HEK293 (cell line): Measurements from ENCODE around the gene DAPP1.

Experiments
- CTCF ChIA-PET: fragments of 350-600 bp; formaldehyde crosslinking; extraction: SDS; loops from one replicate; lab custom pipeline; 2021; ENCODE audit warnings: antibody characterized with exemption; lab: Yijun Ruan, JAX
- POLR2A ChIA-PET: fragments of 300-600 bp; formaldehyde crosslinking; extraction: SDS; loops from one replicate; lab custom pipeline; 2020; ENCODE audit warnings: antibody characterized with exemption, inconsistent platforms; lab: Yijun Ruan, JAX
- H3K27ac ChIP-seq: fragments of 200-500 bp; sonication (Bioruptor generic); 2 replicates; pipeline ENCODE4 v1.5.1; 2014; ENCODE audit warnings: low read depth, low read length, control low read depth, inconsistent platforms; ENCODE audit errors: extremely low read depth
- H3K36me3 ChIP-seq, 2 experiments: fragments of 200-500 bp in 1 of 2; sonication (Bioruptor generic) in 1 of 2; 1 replicate in 1 of 2; 2 replicates in 1 of 2; pipeline ENCODE4 v1.5.1; 2014 to 2017; ENCODE audit warnings: inconsistent platforms in 2 of 2, low read length in 2 of 2; ENCODE audit not compliant: control insufficient read depth in 2 of 2, insufficient read depth in 1 of 2
- H3K4me1 ChIP-seq: fragments of 200-500 bp; sonication (Bioruptor generic); 2 replicates; pipeline ENCODE4 v1.5.1; 2014; ENCODE audit warnings: mild to moderate bottlenecking, low read length, inconsistent platforms; ENCODE audit not compliant: control insufficient read depth, insufficient read depth
- H3K4me3 ChIP-seq: 2 replicates; pipeline ENCODE4 v1.5.1; 2011; ENCODE audit warnings: low read depth, mild to moderate bottlenecking, control low read depth, low read length, moderate library complexity
- H3K9me3 ChIP-seq: fragments of 200-500 bp; sonication (Bioruptor generic); 2 replicates; pipeline ENCODE4 v1.5.1; 2014; ENCODE audit warnings: low read depth, low read length, inconsistent platforms; ENCODE audit not compliant: control insufficient read depth, insufficient read depth
- PATZ1 ChIP-seq: fragments of 450-650 bp; formaldehyde crosslinking; IDR thresholded peaks from 2 replicates; pipeline ENCODE4 v1.5.1; 2016; ENCODE audit warnings: missing biosample characterization, missing genetic modification characterization
- PRDM10 ChIP-seq: fragments of 450-650 bp; formaldehyde crosslinking; IDR thresholded peaks from 2 replicates; pipeline ENCODE4 v1.5.1; 2016; ENCODE audit warnings: missing biosample characterization, missing genetic modification characterization
- REST ChIP-seq: fragments of 450-650 bp; formaldehyde crosslinking; IDR thresholded peaks from 2 replicates; pipeline ENCODE4 v1.5.1; 2016; ENCODE audit warnings: missing biosample characterization, missing genetic modification characterization
- ZBTB11 ChIP-seq: fragments of 450-650 bp; formaldehyde crosslinking; conservative IDR thresholded peaks from 2 replicates; pipeline ENCODE4 v1.5.1; 2016; ENCODE audit warnings: low read depth, missing biosample characterization, missing genetic modification characterization
- ZFHX2 ChIP-seq: fragments of 450-650 bp; formaldehyde crosslinking; conservative IDR thresholded peaks from 2 replicates; pipeline ENCODE4 v1.5.1; 2016; ENCODE audit warnings: missing biosample characterization, missing genetic modification characterization
- ZFP41 ChIP-seq: fragments of 450-650 bp; formaldehyde crosslinking; IDR thresholded peaks from 2 replicates; pipeline ENCODE4 v1.5.1; 2016; ENCODE audit warnings: missing biosample characterization, missing genetic modification characterization, borderline replicate concordance
- ZFP69B ChIP-seq: fragments of 450-650 bp; formaldehyde crosslinking; IDR thresholded peaks from 2 replicates; pipeline ENCODE4 v1.5.1; 2016; ENCODE audit warnings: missing biosample characterization, missing genetic modification characterization
- ZNF155 ChIP-seq: fragments of 450-650 bp; formaldehyde crosslinking; IDR thresholded peaks from 2 replicates; pipeline ENCODE4 v1.5.1; 2016; ENCODE audit warnings: missing biosample characterization, missing genetic modification characterization
- ZNF175 ChIP-seq: fragments of 450-650 bp; formaldehyde crosslinking; IDR thresholded peaks from 2 replicates; pipeline ENCODE4 v1.5.1; 2016; ENCODE audit warnings: missing biosample characterization, missing genetic modification characterization
- ZNF211 ChIP-seq: fragments of 450-650 bp; formaldehyde crosslinking; IDR thresholded peaks from 2 replicates; pipeline ENCODE4 v1.5.1; 2016; ENCODE audit warnings: low read depth, missing biosample characterization, missing genetic modification characterization
- ZNF416 ChIP-seq: fragments of 450-650 bp; formaldehyde crosslinking; IDR thresholded peaks from 2 replicates; pipeline ENCODE4 v1.5.1; 2016; ENCODE audit warnings: missing biosample characterization, missing genetic modification characterization
- ZNF529 ChIP-seq: fragments of 450-650 bp; formaldehyde crosslinking; IDR thresholded peaks from 2 replicates; pipeline ENCODE4 v1.5.1; 2017; ENCODE audit warnings: missing genetic modification characterization, missing biosample characterization; ENCODE audit not compliant: insufficient replicate concordance
- ZNF549 ChIP-seq: fragments of 450-650 bp; IDR thresholded peaks from 2 replicates; pipeline ENCODE4 v1.5.1; 2018; ENCODE audit warnings: missing biosample characterization, missing genetic modification characterization, mild to moderate bottlenecking, inconsistent platforms, moderate library complexity
- ZNF624 ChIP-seq: fragments of 450-650 bp; formaldehyde crosslinking; IDR thresholded peaks from 2 replicates; pipeline ENCODE4 v1.5.1; 2017; ENCODE audit warnings: missing biosample characterization, missing genetic modification characterization
- ZNF664 ChIP-seq: fragments of 450-650 bp; formaldehyde crosslinking; IDR thresholded peaks from 2 replicates; pipeline ENCODE4 v1.5.1; 2016; ENCODE audit warnings: missing biosample characterization, missing genetic modification characterization
- ZNF670 ChIP-seq: fragments of 450-650 bp; formaldehyde crosslinking; IDR thresholded peaks from 2 replicates; pipeline ENCODE4 v1.5.1; 2016; ENCODE audit warnings: missing biosample characterization, missing genetic modification characterization, low read depth
- ZNF830 ChIP-seq: fragments of 450-650 bp; IDR thresholded peaks from 2 replicates; pipeline ENCODE4 v1.5.0; 2018; ENCODE audit warnings: missing biosample characterization, missing genetic modification characterization, low read depth, mild to moderate bottlenecking, moderate library complexity
- ZSCAN23 ChIP-seq: fragments of 450-650 bp; formaldehyde crosslinking; IDR thresholded peaks from 2 replicates; pipeline ENCODE4 v1.5.1; 2016; ENCODE audit warnings: missing biosample characterization, missing genetic modification characterization

DAPP1 gene

GRCh38 chr4:99855678-99856077 is 39.1 kb downstream of the DAPP1 start (continued):
- no peak for TF ChIP-seq PATZ1 (tag by site-specific recombination)
- no peak for TF ChIP-seq ZNF624 (tag by site-specific recombination)
- no peak for TF ChIP-seq ZNF155 (tag by site-specific recombination)

- Histone ChIP-seq H3K27ac (no peak overlapping the region), H3K9me3 (no peaks in the 10 kb centered on the region), H3K36me3 (no peaks in the 10 kb centered on the region), H3K4me1 (no peaks in the 10 kb centered on the region), H3K4me3 (no peak overlapping the region)
- TF ChIP-seq ZNF670 (tag by site-specific recombination): no peak
- no peak for TF ChIP-seq PATZ1 (tag by site-specific recombination)
- no peak for TF ChIP-seq ZNF830 (tag by site-specific recombination)
- TF ChIP-seq ZNF664 (tag by site-specific recombination): no peak
- TF ChIP-seq ZNF416 (tag by site-specific recombination): no peak
- TF ChIP-seq ZNF549: no peak
- no peak for TF ChIP-seq ZNF529 (tag by site-specific recombination)
- ChIA-PET POLR2A (no interaction called here), CTCF (no interaction called here)
Measured at GRCh38 chr4:99856166-99856565, 39.5 kb downstream of the DAPP1 start.

GRCh38 chr4:99857307-99857706 is 40.7 kb downstream of the DAPP1 start:
- Histone ChIP-seq H3K9me3 (no peaks in the 10 kb centered on the region), H3K27ac (no peak overlapping the region), H3K4me3 (no peak overlapping the region), H3K4me1 (no peaks in the 10 kb centered on the region), H3K36me3 (no peaks in the 10 kb centered on the region)
- CTCF ChIA-PET: interaction anchor here (0.6 kb wide), 1 partner anchor 339 kb away, joined by 3 read pairs; no protein-coding TSS in a partner anchor
- POLR2A ChIA-PET: no interaction called here
- no peak for TF ChIP-seq REST (tag by site-specific recombination)
- TF ChIP-seq ZFP41 (tag by site-specific recombination): no peak
- no peak for TF ChIP-seq ZBTB11 (tag by site-specific recombination)
- no peak for TF ChIP-seq ZSCAN23 (tag by site-specific recombination)
- TF ChIP-seq PRDM10 (tag by site-specific recombination): no peak
- no peak for TF ChIP-seq ZNF211 (tag by site-specific recombination)
- no peak for TF ChIP-seq ZNF175 (tag by site-specific recombination)
- no peak for TF ChIP-seq ZFP69B (tag by site-specific recombination)
- TF ChIP-seq ZFHX2 (tag by site-specific recombination): no peak
